Middle frontal gyrus (tissue), 1 donor: ENCODE results near the gene DMRTC1B.
"Not testable (repeated sequence)": the region's sequence is repeated elsewhere in the genome, so short reads cannot be mapped to it uniquely, and the experiment has no call there.

Source experiments
- DNase-seq: peaks from one replicate; pipeline ENCODE4 v3.0.0-alpha.2; 2015; ENCODE audit warnings: low spot score; ENCODE audit errors: extremely low spot score

Gene DMRTC1B, protein sequence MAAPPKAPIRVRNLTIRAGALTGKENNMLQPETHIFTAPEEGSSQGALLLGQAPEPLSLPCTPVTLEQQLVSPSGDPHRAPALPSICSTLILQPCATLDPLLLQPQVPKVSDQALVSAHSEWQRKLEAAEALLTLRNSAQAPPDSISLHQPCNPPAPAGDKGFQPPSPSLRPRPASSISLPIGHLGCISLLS

DNA sequence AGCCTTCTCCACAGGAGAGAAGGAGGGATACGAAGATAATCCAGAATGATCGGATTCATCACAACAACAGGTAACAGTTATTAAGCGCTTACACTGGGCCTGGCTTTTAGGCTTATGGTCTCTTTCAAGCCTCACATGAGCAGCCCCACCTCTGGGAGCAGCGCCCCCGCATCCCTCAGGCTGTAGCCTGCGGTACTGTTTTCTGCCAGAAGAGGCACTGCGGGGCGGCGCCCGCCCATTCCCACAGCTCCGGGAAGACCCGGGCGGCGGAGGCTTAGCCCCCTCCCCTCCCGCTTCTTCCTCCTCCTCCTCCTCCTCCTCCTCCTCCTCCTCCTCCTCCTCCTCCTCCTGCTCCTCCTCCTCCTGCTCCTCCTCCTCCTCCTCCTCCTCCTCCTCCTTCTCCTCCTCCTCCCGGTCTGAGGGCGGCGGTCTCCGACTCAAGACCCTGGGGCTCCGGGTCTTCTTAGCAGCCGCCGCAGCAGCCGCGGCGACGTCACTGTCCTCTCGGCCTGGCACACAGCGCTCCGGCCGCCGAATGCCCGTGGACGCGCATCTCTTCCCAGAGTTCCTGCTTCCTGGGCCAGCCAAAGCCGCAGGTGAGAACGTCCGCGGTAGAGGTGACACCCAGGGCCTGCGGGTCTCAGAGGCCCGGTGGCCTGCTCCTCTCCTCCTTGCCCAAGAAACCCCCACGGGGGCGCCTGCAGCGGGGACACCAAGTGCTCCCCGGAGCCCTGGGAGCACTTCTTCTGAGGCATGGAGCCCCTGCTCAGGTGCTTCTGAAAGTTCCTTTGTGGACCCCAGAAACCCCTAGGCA lies at the start of gene DMRTC1B:
DMRTC1B (plus strand) TSS at position 238 of the 814 bp plus-strand sequence. CDS start 68,246 bp downstream, outside the sequence.
- not testable (repeated sequence) for DNase-seq

DNA sequence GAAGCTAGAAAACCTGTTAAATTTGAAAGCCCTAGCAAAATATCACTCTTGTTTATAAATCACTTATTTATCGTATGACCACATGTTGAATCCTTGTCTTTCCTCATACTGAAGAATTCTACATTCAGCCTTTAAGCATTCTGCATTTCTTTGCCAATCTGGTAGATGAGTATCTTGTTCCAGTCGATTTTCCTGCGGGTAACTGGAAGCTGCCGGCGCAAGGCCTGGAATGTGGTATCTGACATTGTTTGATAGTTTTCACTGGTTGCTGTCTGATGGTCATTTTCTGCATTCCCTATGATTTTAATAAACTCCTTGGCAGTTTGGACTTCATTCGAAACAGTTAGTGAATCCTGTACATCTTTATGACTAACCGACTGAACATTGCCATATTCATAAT lies 48.8 kb upstream of the DMRTC1B start:
- DNase-seq, result no peak

DNA sequence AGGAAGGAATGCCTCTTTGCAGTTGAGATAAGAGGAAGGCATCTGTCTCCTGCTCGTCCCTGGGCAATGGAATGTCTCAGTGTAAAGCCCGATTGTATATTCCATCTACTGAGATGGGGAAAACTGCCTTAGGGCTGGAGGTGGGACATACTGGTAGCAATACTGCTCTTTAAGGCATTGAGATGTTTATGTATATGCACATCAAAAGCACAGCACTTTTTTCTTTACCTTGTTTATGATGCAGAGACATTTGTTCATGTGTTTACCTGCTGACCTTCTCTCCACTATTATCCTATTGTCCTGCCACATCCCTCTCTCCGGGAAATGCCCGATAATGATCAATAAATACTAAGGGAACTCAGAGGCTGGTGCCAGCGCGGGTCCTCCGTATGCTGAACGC lies 43.1 kb upstream of the DMRTC1B start:
- not testable (repeated sequence) for DNase-seq

DNA sequence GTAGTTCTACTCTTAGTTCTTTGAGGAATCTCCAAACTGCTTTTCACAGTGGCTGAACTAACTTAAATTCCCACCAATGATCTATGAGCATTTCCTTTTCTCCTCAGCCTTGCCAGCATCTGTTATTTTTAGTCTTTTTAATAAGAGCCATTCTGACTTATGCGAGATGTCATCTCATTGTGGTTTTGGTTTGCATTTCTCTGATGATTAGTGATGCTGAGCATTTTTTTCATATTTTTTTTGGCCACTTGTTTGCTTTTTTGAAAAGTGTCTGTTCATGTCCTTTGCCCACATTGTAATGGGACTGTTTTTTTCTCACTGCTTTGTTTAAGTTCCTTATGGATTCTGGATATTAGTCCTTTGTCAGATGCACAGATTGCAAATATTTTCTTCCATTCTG lies 41.1 kb upstream of the DMRTC1B start:
- DNase-seq, result no peak

DNA sequence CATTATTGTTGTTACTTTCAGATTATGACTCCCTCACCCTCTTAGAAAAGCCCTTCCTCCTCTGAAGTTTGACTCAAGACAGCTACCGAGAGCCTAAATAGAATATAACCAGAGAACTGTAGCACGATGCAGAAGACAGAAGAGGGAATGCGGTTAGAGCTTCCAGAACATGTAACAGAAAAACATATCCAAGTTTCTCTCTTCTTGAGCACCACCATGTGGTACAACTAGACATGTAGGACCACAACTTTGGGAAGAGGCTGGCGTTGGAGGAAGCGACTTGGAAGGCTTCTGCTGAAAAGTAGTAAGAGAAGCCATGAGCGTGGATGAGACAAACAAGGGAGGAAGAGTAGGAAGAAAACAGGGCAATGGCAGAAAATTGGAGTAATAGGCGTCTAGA lies 31.1 kb upstream of the DMRTC1B start:
- DNase-seq, result not testable (repeated sequence)

DNA sequence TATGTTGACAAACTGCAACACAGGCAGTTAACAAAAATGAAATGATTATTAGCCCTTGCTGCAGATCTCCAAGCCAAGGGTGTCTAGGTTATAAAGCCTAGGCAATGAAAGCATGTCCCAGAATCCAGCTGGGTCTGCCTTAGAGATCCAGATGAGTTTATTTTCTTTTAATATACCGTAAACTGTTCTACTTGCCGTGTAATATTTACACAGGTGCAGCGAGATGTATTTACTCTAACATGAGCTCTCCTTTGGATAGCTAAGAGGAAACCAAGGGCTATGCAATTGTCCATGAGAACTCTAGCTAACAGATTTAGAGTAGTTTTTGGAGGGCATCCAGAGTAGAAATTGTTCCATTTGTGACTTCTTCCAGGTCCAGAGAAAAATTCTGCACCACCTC lies 28.1 kb upstream of the DMRTC1B start:
- not testable (repeated sequence) for DNase-seq

DNA sequence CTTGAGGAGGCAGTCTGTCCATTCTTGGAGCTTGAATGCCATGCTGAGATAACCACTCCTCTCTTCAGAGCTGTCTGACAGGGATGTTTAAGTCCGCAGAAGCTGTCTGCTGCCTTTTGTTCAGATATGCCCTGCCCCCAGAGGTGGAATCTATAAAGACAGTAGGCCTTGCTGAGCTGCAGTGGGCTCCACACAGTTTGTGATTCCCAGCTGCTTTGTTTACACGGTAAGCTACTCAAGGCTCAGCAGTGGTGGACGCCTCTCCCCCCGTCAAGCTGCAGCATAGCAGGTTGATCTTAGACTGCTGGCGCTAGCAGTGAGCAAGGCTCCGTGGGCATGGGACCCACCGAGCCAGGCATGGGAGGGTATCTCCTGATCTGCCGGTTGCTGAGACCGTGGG lies 16.2 kb upstream of the DMRTC1B start:
- not testable (repeated sequence) for DNase-seq

DNA sequence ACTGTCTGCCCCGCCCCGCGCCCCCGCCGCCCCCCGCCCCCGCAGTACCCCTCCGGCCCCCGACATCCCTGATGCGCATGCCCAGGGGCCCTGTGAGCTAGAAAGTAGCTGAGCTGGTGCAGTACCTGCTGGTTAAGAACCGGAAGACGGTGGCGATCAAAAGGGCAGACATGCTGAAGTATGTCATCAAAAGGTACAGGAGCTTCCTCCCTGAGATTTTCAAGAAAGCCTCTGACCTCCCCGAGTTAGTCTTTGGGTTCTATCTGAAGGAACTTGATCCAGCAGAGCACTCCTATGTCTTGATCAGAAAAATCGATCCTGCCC lies 739 bp downstream of the DMRTC1B start:
- DNase-seq, result not testable (repeated sequence)

DNA sequence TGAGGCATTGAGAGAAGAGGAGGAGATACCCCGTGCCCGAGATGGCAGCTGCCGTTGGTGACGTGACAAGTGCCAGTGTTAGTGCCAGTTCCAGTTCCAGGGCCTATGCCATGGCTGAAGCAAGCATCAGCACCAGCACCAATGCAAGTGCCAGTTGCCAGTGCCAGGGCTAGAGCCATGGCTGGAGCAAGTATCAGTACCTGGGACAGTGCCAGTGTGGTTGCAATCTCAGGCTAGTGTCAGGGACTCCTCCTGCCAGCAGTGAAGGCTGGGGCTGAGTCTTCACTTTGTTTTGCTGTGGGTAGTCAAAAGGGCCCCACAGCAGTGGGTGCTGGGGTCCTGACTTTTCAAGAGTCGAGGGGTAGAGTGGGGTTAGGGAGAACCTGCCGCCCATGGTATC lies 1.5 kb downstream of the DMRTC1B start:
- not testable (repeated sequence) for DNase-seq

DNA sequence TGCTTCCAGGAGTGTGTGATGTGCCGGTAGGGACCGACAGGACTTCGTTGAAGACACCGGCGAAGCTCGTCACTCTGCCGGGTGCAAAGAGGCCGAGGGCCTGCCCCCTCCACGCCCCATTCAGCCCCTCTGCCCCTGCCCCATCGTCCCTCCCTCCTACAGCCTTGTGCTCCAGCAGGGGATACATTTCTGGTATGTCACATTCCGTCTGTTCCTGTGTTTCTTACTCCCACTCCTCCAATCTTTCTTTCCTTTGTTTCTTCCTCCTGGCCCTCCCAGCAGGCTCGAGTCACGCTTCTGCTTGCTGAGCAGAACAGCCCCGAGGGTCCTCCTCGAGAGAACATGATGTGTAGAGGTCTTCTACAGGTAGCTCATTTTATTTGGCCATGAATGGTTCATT lies 5.9 kb downstream of the DMRTC1B start, which contains the start of gene FAM236B:
FAM236B (minus strand) TSS at position 101 of the 400 bp plus-strand sequence; CDS start at position 1, 100 bp downstream.
- not testable (repeated sequence) for DNase-seq

DNA sequence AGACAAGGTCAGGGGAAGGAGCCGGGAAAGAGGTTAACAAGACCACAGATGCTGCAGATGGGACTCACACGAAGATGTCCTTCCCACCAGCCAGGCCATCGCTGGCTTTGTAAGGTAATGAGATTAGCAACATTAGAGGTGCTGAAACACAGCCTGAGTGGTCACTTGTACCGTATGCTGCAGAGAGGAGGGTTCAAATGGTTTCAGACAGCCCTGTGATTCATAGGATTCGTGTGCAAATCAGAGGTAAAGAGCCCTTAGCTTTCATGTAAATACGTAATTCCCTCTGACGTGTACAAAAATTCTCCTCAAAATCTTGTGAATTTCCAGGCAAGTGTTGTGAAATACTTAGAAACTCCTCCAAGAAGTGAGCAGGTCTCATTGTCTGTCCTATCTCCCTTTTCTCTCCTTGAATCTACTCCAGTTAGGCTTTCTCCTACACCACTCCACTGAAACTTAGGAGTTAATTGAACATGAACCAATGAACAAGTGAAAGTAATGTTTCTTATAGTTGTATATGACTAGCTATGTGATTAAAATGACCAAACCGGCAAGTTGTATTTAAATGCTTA lies 6.8 kb downstream of the DMRTC1B start:
- DNase-seq, result not testable (repeated sequence)

DNA sequence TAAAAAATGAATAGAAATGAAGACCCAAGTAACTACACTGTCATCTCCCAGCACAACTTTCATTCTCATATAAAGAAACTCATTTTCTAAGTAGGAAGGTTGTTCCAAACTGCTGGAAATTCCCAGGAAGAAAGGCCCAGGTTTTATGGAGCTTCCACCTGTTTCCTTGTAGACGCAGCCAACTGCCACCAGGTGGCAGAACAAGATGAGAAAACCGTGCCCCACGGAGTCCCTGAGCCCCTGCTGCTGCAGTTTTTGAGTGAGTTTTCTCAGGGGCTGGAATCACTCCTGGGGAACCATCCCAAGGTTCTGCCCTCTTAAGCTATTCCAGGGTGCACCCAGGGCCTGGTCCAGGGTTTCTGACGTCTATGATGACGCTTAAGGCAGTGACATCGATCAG lies 7.3 kb downstream of the DMRTC1B start:
- DNase-seq, result not testable (repeated sequence)

DNA sequence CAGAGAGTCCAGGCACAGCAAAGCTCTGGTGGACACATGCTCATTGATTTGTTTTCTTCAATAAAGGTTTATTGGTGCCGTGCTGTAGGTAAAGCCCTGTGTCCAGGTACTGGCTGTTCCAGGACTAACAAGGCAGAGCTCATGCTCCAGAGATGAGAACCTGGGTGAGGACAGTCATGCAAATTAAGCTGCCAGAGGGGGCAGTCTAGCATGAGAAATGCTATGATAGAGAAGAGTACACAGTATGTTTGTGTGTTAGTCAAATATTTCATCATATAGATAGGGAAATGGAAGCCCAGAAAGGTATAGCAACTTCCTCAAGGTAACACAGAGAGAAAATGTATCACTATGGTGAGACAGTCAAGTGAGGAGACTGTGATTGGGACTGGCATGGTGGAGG lies 11.5 kb downstream of the DMRTC1B start:
- DNase-seq, result not testable (repeated sequence)

DNA sequence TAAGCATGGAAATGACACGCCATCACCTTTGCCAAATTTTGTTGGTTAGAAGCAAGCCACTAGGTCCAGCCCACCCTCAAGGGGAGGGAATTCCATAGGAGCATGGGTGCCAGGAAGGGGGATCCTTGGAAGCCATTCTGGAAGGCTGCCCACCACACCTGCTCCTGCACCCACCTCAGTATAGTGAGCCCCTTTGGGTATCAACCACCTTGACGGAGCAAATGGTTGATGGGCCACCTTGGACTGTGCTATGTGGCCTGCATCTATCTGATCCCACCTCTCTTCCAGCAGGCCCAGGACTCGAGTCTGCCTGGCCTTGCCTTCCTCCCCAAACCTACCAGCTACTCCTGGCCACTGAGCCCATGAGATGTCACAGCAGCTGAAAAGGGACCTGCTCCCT lies 13.7 kb downstream of the DMRTC1B start:
- DNase-seq, result not testable (repeated sequence)

DNA sequence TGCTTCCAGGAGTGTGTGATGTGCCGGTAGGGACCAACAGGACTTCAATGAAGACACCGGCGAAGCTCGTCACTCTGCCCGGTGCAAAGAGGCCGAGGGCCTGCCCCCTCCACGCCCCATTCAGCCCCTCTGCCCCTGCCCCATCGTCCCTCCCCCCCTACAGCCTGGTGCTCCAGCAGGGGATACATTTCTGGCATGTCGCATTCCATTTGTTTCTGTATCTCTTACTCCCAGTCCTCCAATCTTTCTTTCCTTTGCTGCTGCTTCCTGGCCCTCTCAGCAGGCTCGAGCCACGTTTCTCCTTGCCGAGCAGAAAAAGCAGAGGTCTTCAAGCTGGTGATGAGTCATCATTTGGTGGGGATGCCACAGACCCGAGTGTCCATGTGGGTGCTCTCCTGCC lies 31.4 kb downstream of the DMRTC1B start, which contains the start of gene FAM236D:
FAM236D (minus strand) TSS at position 101 of the 400 bp plus-strand sequence; CDS start at position 1, 100 bp downstream.
- not testable (repeated sequence) for DNase-seq

DNA sequence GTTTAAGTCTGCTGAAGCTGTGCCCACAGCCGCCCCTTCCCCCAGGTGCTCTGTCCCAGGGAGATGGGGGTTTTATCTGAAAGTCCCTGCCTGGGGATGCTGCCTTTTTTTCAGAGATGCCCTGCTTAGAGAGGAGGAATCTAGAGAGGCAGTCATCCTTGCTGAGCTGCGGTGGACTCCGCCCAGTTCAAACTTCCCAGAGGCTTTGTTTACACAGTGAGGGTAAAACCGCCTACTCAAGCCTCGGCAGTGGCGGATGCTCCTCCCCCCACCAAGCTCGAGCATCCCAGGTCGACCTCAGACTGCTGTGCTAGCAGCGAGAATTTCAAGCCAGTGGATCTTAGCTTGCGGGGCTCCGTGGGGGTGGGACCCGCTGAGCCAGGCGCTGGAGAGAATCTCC lies 54.0 kb downstream of the DMRTC1B start:
- DNase-seq, result not testable (repeated sequence)

DNA sequence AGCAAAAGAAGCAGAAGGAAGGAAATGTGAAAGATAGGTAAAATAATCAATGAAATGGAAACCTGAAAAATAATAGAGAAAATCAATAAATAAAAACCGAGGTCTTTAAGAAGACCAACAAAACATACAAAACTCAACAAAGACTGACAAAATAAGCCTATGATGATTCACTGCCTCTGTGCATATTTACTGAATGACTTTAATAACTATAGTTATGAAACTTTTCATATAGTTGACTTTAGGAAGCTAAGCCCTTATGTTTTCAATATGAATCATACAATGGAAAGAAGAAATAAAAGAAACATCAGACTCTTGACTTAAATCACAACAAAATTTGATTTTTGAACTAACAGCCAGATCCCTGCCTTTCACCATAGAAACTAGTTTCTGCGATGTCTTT lies 60.8 kb downstream of the DMRTC1B start:
- not testable (repeated sequence) for DNase-seq

DNA sequence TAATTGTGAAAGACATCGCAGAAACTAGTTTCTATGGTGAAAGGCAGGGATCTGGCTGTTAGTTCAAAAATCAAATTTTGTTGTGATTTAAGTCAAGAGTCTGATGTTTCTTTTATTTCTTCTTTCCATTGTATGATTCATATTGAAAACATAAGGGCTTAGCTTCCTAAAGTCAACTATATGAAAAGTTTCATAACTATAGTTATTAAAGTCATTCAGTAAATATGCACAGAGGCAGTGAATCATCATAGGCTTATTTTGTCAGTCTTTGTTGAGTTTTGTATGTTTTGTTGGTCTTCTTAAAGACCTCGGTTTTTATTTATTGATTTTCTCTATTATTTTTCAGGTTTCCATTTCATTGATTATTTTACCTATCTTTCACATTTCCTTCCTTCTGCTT lies 106.2 kb downstream of the DMRTC1B start:
- not testable (repeated sequence) for DNase-seq

DNA sequence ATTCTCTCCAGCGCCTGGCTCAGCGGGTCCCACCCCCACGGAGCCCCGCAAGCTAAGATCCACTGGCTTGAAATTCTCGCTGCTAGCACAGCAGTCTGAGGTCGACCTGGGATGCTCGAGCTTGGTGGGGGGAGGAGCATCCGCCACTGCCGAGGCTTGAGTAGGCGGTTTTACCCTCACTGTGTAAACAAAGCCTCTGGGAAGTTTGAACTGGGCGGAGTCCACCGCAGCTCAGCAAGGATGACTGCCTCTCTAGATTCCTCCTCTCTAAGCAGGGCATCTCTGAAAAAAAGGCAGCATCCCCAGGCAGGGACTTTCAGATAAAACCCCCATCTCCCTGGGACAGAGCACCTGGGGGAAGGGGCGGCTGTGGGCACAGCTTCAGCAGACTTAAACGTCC lies 113.0 kb downstream of the DMRTC1B start:
- DNase-seq, result not testable (repeated sequence)
